Measurements from ENCODE around the gene CHTF18.

CHTF18 gene

GRCh38 chr16:822174-822908 is 33.9 kb downstream of the CHTF18 start:
- Histone ChIP-seq H3K27me3 (ENCODE audit: control insufficient read depth in 5 of 5, insufficient read depth in 4 of 5, low read length in 5 of 5) (peaks cover 21 to 64% (median 52%) of the 10 kb centered on the region in 5 donors), H3K27ac (ENCODE audit: low read depth, low read length) (no peak overlapping the region), H3K9me3 (ENCODE audit: control insufficient read depth in 5 of 5, low read length in 5 of 5) (peaks cover 0 to 2% (median 0%) of the 10 kb centered on the region in 5 donors), H3K36me3 (ENCODE audit: control insufficient read depth in 5 of 5, insufficient read depth in 5 of 5, low read length in 5 of 5) (no peaks in the 10 kb centered on the region), H3K9ac (ENCODE audit: low read length in 5 of 5) (no peak overlapping the region), H3K4me3 (ENCODE audit: low read depth in 1 of 5, low read length in 5 of 5) (no peak overlapping the region), H3K4me1 (ENCODE audit: control insufficient read depth in 5 of 5, insufficient read depth in 5 of 5, low read length in 5 of 5) (peaks cover 0 to 9% (median 5%) of the 10 kb centered on the region in 5 donors)

GRCh38 chr16:822909-823297 is 34.5 kb downstream of the CHTF18 start:
- Histone ChIP-seq H3K4me3 (ENCODE audit: low read depth in 1 of 5, low read length in 5 of 5) (no peak overlapping the region), H3K9ac (ENCODE audit: low read length in 5 of 5) (no peak overlapping the region), H3K36me3 (ENCODE audit: control insufficient read depth in 5 of 5, insufficient read depth in 5 of 5, low read length in 5 of 5) (no peaks in the 10 kb centered on the region), H3K9me3 (ENCODE audit: control insufficient read depth in 5 of 5, low read length in 5 of 5) (peaks cover 0 to 2% (median 0%) of the 10 kb centered on the region in 5 donors), H3K4me1 (ENCODE audit: control insufficient read depth in 5 of 5, insufficient read depth in 5 of 5, low read length in 5 of 5) (peaks cover 0 to 9% (median 5%) of the 10 kb centered on the region in 5 donors), H3K27me3 (ENCODE audit: control insufficient read depth in 5 of 5, insufficient read depth in 4 of 5, low read length in 5 of 5) (peaks cover 22 to 63% (median 52%) of the 10 kb centered on the region in 5 donors), H3K27ac (ENCODE audit: low read depth, low read length) (no peak overlapping the region)

GRCh38 chr16:824194-824593 is 35.8 kb downstream of the CHTF18 start:
- Histone ChIP-seq H3K9me3 (ENCODE audit: control insufficient read depth in 5 of 5, low read length in 5 of 5) (peaks cover 0 to 2% (median 0%) of the 10 kb centered on the region in 5 donors), H3K4me1 (ENCODE audit: control insufficient read depth in 5 of 5, insufficient read depth in 5 of 5, low read length in 5 of 5) (peaks cover 0 to 9% (median 5%) of the 10 kb centered on the region in 5 donors), H3K4me3 (ENCODE audit: low read depth in 1 of 5, low read length in 5 of 5) (no peak overlapping the region), H3K36me3 (ENCODE audit: control insufficient read depth in 5 of 5, insufficient read depth in 5 of 5, low read length in 5 of 5) (no peaks in the 10 kb centered on the region), H3K27me3 (ENCODE audit: control insufficient read depth in 5 of 5, insufficient read depth in 4 of 5, low read length in 5 of 5) (peaks cover 18 to 59% (median 43%) of the 10 kb centered on the region in 5 donors), H3K27ac (ENCODE audit: low read depth, low read length) (no peak overlapping the region), H3K9ac (ENCODE audit: low read length in 5 of 5) (no peak overlapping the region)

GRCh38 chr16:824601-825000 is 36.2 kb downstream of the CHTF18 start:
- Histone ChIP-seq H3K27me3 (ENCODE audit: control insufficient read depth in 5 of 5, insufficient read depth in 4 of 5, low read length in 5 of 5) (peaks cover 18 to 55% (median 39%) of the 10 kb centered on the region in 5 donors), H3K4me3 (ENCODE audit: low read depth in 1 of 5, low read length in 5 of 5) (no peak overlapping the region)

GRCh38 chr16:825341-826061 is 37.1 kb downstream of the CHTF18 start:
- Histone ChIP-seq H3K27me3 (ENCODE audit: control insufficient read depth in 5 of 5, insufficient read depth in 4 of 5, low read length in 5 of 5) (peaks cover 18 to 51% (median 38%) of the 10 kb centered on the region in 5 donors), H3K36me3 (ENCODE audit: control insufficient read depth in 5 of 5, insufficient read depth in 5 of 5, low read length in 5 of 5) (no peaks in the 10 kb centered on the region), H3K27ac (ENCODE audit: low read depth, low read length) (no peak overlapping the region), H3K9me3 (ENCODE audit: control insufficient read depth in 5 of 5, low read length in 5 of 5) (peaks cover 0 to 2% (median 0%) of the 10 kb centered on the region in 5 donors), H3K9ac (ENCODE audit: low read length in 5 of 5) (no peak overlapping the region), H3K4me1 (ENCODE audit: control insufficient read depth in 5 of 5, insufficient read depth in 5 of 5, low read length in 5 of 5) (peaks cover 0 to 9% (median 5%) of the 10 kb centered on the region in 5 donors), H3K4me3 (ENCODE audit: low read depth in 1 of 5, low read length in 5 of 5) (no peak overlapping the region)

More at GRCh38 chr16:824601-825000, 36.2 kb downstream of the CHTF18 start:
- Histone ChIP-seq H3K27ac (ENCODE audit: low read depth, low read length) (no peak overlapping the region), H3K36me3 (ENCODE audit: control insufficient read depth in 5 of 5, insufficient read depth in 5 of 5, low read length in 5 of 5) (no peaks in the 10 kb centered on the region), H3K9me3 (ENCODE audit: control insufficient read depth in 5 of 5, low read length in 5 of 5) (peaks cover 0 to 2% (median 0%) of the 10 kb centered on the region in 5 donors), H3K4me1 (ENCODE audit: control insufficient read depth in 5 of 5, insufficient read depth in 5 of 5, low read length in 5 of 5) (peaks cover 0 to 9% (median 5%) of the 10 kb centered on the region in 5 donors), H3K9ac (ENCODE audit: low read length in 5 of 5) (no peak overlapping the region)

- Histone ChIP-seq H3K4me1 (ENCODE audit: control insufficient read depth in 5 of 5, insufficient read depth in 5 of 5, low read length in 5 of 5) (peaks cover 0 to 19% (median 9%) of the 10 kb centered on the region in 5 donors), H3K27ac (ENCODE audit: low read depth, low read length) (no peak overlapping the region), H3K9ac (ENCODE audit: low read length in 5 of 5) (no peak overlapping the region), H3K9me3 (ENCODE audit: control insufficient read depth in 5 of 5, low read length in 5 of 5) (no peaks in the 10 kb centered on the region), H3K4me3 (ENCODE audit: low read depth in 1 of 5, low read length in 5 of 5) (no peak overlapping the region), H3K27me3 (ENCODE audit: control insufficient read depth in 5 of 5, insufficient read depth in 4 of 5, low read length in 5 of 5) (peaks cover 18 to 40% (median 32%) of the 10 kb centered on the region in 5 donors), H3K36me3 (ENCODE audit: control insufficient read depth in 5 of 5, insufficient read depth in 5 of 5, low read length in 5 of 5) (no peaks in the 10 kb centered on the region)
These were observed 39.1 kb downstream of the CHTF18 start for GRCh38 chr16:827513-827912.

GRCh38 chr16:828891-829290 is 40.5 kb downstream of the CHTF18 start:
- Histone ChIP-seq H3K4me3 (ENCODE audit: low read depth in 1 of 5, low read length in 5 of 5) (no peak overlapping the region), H3K9me3 (ENCODE audit: control insufficient read depth in 5 of 5, low read length in 5 of 5) (no peaks in the 10 kb centered on the region), H3K27ac (ENCODE audit: low read depth, low read length) (no peak overlapping the region), H3K27me3 (ENCODE audit: control insufficient read depth in 5 of 5, insufficient read depth in 4 of 5, low read length in 5 of 5) (peaks cover 18 to 39% (median 33%) of the 10 kb centered on the region in 5 donors), H3K4me1 (ENCODE audit: control insufficient read depth in 5 of 5, insufficient read depth in 5 of 5, low read length in 5 of 5) (peaks cover 0 to 19% (median 9%) of the 10 kb centered on the region in 5 donors), H3K9ac (ENCODE audit: low read length in 5 of 5) (no peak overlapping the region), H3K36me3 (ENCODE audit: control insufficient read depth in 5 of 5, insufficient read depth in 5 of 5, low read length in 5 of 5) (no peaks in the 10 kb centered on the region)

GRCh38 chr16:830107-830870 is 41.9 kb downstream of the CHTF18 start:
- Histone ChIP-seq H3K9me3 (ENCODE audit: control insufficient read depth in 5 of 5, low read length in 5 of 5) (peaks cover 0 to 10% (median 8%) of the 10 kb centered on the region in 5 donors), H3K4me3 (ENCODE audit: low read depth in 1 of 5, low read length in 5 of 5) (peak overlapping the region in 1 of 5 donors; percentile 6), H3K27me3 (ENCODE audit: control insufficient read depth in 5 of 5, insufficient read depth in 4 of 5, low read length in 5 of 5) (peaks cover 11 to 28% (median 26%) of the 10 kb centered on the region in 5 donors), H3K36me3 (ENCODE audit: control insufficient read depth in 5 of 5, insufficient read depth in 5 of 5, low read length in 5 of 5) (no peaks in the 10 kb centered on the region), H3K4me1 (ENCODE audit: control insufficient read depth in 5 of 5, insufficient read depth in 5 of 5, low read length in 5 of 5) (peaks cover 0 to 16% (median 3%) of the 10 kb centered on the region in 5 donors), H3K9ac (ENCODE audit: low read length in 5 of 5) (no peak overlapping the region), H3K27ac (ENCODE audit: low read depth, low read length) (no peak overlapping the region)

GRCh38 chr16:830871-831570 is 42.6 kb downstream of the CHTF18 start:
- Histone ChIP-seq H3K4me3 (ENCODE audit: low read depth in 1 of 5, low read length in 5 of 5) (peak overlapping the region in 1 of 5 donors; percentile 6), H3K27me3 (ENCODE audit: control insufficient read depth in 5 of 5, insufficient read depth in 4 of 5, low read length in 5 of 5) (peaks cover 7 to 26% (median 22%) of the 10 kb centered on the region in 5 donors), H3K36me3 (ENCODE audit: control insufficient read depth in 5 of 5, insufficient read depth in 5 of 5, low read length in 5 of 5) (no peaks in the 10 kb centered on the region), H3K4me1 (ENCODE audit: control insufficient read depth in 5 of 5, insufficient read depth in 5 of 5, low read length in 5 of 5) (peaks cover 0 to 12% (median 0%) of the 10 kb centered on the region in 5 donors), H3K27ac (ENCODE audit: low read depth, low read length) (no peak overlapping the region), H3K9ac (ENCODE audit: low read length in 5 of 5) (peak overlapping the region in 1 of 5 donors; percentile 2), H3K9me3 (ENCODE audit: control insufficient read depth in 5 of 5, low read length in 5 of 5) (peaks cover 4 to 17% (median 15%) of the 10 kb centered on the region in 5 donors)
